ENCODE measurements around the gene HAPLN2.
"Not testable (repeated sequence)": the region's sequence is repeated elsewhere in the genome, so short reads cannot be mapped to it uniquely, and the experiment has no call there.

HAPLN2 gene

GRCh38 chr1:156592158-156592909, 26.9 kb upstream of the HAPLN2 start:
- DNase-seq: no peak

DNA sequence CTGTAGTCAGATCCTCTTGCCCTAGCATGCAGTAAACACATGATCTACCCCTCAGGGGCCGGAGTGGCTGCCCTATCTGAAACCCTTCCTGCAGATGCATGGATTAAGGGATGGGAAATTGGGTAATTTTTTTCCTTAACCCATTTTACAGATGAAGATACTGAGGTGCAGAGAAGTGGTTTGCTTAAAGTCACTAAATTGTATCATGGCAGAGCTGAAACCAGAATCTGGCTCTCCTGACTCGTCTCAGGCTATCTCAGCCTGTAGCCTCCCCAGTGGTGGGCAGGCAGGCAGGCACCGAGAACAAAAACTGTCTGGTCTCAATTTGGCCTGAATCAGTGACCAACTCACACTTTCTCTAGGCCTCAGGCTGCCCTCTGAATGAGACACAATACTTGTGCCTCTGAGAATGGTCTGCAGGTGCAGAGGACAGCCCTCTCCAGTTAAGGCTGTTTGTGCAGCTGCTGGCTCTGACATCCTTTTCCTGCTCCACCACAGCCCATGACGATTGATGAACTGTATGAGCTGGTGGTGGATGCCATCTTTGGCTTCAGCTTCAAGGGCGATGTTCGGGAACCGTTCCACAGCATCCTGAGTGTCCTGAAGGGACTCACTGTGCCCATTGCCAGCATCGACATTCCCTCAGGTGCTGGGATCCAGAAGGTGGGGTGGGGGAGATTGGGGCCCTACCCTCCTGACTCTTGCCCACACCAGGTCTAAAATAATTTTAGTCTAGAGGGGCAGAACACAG, 26.1 kb upstream of the HAPLN2 start:
- DNase-seq: peak; percentile 61

DNA sequence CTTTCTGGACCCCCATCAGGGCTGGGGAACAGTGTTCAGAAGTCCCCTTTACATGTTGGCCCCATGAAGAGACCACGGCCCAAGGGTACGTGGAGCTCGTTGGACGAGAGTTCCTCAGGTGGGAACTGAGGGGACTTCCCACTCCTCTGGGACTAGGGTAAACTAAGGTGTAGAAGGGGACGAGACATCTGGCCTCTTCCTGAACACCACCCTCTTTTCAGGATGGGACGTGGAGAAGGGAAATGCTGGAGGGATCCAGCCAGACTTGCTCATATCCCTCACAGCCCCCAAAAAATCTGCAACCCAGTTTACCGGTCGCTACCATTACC, 25.6 kb upstream of the HAPLN2 start:
- DNase-seq: no peak

DNA sequence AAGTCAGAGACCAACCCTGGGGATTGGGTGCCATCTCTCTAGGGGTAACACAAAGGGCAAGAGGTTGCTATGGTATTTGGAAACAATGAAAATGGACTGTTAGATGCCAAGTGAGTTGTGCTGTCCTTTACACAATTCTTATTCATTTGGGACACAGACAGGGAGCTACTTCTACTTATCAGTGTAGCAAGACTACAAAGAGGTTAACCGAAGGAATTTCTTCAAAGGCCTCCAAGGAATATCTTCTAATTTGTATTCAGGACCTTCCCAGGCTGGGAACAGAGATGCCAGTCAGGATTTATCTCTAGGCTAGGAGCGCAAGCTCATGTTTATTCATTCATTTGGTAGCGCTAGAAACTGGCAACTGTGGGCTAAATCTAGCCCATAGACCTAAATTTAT, 25.0 kb upstream of the HAPLN2 start:
- no peak for DNase-seq

- no peak for DNase-seq
Observed at GRCh38 chr1:156595016-156595415, 24.2 kb upstream of the HAPLN2 start.

- no peak for DNase-seq
Observed at GRCh38 chr1:156596426-156596825, 22.8 kb upstream of the HAPLN2 start.

DNA sequence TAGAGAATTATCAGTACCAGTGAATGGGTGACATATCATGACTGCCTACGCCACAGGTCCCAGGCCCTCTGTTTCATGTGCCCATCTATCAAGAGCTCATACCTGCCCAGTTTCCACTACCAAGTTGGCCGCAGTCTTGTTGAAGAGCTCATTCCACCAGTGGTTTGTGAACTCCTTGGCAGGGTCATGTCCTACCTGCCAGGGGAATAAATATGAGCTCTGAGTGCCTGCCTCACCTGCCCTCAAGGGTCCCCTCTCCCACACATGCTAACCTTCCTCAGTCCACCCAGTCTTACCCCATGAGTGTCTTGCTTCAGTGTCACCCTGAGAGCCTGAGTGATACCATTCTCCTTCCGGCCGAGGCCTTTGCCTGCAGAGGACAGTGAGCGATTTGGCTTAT, 21.1 kb upstream of the HAPLN2 start:
- DNase-seq: no peak

DNA sequence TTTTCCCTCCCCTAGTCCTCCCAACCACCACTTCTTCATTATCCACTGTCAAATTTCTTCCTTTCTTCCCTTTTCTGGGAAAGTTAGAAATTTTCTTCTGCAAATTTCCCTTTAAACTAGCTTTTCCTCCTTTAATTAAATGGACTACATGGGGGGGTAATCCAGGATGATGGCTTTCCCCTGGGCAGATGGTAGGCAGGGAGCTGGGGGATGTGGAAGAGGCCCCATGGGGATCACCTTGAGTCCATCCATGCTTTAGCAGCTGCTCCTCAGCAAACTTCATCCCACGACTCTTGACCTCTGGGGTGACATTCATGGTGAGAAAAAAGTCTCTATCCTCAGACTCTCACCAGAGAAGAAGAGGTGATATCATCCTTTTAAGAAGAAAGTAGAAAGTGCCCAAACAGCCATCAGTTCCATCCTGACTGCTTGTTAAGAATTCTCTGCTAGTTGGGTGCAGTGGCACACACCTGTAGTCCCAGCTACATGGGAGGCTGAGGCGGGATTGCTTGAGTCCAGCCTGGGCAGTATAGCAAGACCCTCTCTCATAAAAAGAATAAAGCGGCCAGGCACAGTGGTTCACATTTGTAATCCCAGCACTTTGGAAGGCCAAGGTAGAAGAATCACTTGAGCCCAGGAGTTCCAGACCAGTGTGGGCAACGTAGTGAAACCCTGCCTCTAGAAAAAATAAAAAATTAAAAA, 20.3 kb upstream of the HAPLN2 start:
- no peak for DNase-seq

- DNase-seq: no peak
Observed at GRCh38 chr1:156599811-156600210, 19.4 kb upstream of the HAPLN2 start.

DNA sequence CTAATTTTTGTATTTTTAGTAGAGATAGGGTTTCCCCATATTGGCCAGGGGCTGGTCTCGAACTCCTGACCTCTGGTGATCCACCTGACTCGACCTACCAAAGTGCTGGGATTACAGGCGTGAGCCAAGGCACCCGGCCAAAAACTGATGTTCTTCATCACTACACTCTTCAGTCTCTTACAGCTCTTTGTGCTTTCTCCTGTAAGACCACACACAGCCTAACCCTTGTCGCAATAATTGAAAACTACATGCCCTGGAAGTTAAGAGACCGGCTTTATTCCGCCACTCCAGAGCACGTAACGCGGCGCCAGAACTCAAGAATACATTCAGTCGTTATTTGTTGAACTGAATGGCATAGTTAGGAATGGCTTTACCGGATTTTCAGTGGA, 18.5 kb upstream of the HAPLN2 start:
- no peak for DNase-seq

DNA sequence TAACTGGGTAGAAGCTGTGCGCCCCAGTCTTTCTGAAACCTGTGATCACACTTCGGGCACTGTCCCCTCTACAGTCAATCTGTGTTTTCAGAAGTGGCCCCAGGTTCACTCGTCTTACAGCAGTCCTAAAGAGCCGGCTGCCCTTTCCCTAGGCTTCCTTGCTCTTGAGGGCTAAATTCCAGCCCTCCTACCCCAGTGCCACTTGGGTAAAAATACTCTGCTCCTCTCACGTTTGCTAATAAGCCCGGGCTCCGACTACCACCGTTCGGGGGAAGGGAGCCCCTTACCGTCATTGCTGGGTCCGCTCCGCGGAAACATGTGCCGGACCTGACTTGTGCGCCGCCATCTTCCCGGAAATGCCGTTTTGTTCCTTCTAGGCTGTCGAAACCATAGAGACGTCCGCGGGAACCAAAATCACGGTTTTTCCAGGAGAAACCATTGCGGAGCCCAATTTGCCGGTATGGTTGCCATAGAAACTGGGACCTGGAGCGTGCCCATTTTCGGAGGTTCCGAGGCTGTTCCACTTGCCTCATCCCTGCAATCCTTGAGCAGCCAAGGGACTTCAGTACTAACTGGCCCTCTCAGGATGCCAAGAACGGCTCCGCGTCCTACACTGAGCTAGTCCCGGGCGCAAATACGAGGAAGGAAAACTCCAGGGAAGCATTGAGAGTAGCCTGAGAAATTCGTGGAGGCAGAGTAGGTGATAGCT, 17.9 kb upstream of the HAPLN2 start, which contains the start of gene GPATCH4:
TSS of gene GPATCH4 (minus strand) at position 358 of the 709 bp plus-strand sequence.
- peak; percentile 50 for DNase-seq

DNA sequence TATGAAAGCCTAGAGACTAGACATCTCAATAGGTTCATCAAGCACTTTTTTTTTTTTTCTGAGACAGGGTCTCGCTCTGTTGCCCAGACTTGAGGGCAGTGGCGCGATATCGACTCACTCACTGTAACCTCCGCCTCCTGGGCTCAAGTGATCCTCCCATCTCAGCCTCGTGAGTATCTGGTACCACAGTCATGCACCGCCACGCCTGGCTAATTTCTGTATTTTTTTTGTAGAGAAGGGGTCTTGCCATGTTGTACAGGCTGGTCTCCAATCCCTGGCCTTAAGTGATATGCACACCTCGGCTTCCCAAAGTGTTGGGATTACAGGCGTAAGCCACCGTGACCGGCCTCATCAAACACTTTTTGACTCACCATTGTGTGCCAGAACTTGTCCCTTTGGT, 17.3 kb upstream of the HAPLN2 start:
- DNase-seq: no peak

DNA sequence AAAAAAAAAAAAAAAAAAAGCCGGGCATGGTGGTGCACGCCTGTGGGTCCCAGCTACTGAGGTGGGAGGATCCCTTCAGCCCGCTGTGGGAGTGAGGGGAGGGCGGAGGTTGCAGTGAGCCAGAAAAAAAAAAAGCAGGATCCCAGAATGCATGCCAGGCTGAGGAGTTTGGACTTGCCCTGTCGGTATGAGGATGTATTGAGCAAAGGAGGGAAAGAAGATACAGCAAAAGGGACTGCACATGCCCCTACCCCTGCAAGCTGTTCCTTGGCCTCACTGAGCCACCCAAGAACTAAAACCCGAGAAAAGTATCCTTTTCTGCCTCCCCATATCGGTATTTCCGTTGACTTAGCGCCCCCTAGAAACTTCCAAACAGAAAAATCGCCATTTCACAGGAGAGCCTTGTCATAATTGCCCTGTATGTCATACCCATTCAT, 16.6 kb upstream of the HAPLN2 start:
- no peak for DNase-seq

GRCh38 chr1:156607344-156607743, 11.9 kb upstream of the HAPLN2 start:
- DNase-seq: not testable (repeated sequence)

- DNase-seq: peak; percentile 75
Observed at GRCh38 chr1:156608036-156608674, 11.1 kb upstream of the HAPLN2 start.

- DNase-seq: no peak
Observed at GRCh38 chr1:156608981-156609380, 10.2 kb upstream of the HAPLN2 start.

- DNase-seq: not testable (repeated sequence)
Observed at GRCh38 chr1:156610072-156610471, 9.1 kb upstream of the HAPLN2 start.

- no peak for DNase-seq
Observed at GRCh38 chr1:156612666-156613065, 6.5 kb upstream of the HAPLN2 start.

DNA sequence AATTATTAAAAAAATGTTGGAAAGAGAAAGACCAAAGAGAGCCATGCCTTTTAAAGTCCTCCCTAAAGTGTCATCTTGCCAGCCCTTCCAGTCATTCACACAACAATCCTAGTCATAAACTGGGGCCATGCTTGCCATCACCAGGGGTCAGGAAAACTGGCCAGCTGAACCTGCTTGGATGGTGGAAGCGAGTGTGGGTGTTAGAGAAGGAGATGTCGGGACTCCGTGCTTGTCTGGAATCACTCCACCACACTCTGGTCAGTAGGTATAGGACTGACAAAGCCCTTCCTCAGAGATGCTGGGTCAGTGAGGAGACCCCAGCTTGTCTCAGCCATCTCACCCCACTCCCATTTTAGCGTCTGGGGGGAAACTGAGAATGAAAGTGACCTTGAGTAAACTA, 3.3 kb upstream of the HAPLN2 start:
- no peak for DNase-seq

GRCh38 chr1:156616463-156616862, 2.8 kb upstream of the HAPLN2 start:
- DNase-seq: peak; percentile 51

- no peak for DNase-seq
Observed at GRCh38 chr1:156619582-156619955, 354 bp downstream of the HAPLN2 start.

DNA sequence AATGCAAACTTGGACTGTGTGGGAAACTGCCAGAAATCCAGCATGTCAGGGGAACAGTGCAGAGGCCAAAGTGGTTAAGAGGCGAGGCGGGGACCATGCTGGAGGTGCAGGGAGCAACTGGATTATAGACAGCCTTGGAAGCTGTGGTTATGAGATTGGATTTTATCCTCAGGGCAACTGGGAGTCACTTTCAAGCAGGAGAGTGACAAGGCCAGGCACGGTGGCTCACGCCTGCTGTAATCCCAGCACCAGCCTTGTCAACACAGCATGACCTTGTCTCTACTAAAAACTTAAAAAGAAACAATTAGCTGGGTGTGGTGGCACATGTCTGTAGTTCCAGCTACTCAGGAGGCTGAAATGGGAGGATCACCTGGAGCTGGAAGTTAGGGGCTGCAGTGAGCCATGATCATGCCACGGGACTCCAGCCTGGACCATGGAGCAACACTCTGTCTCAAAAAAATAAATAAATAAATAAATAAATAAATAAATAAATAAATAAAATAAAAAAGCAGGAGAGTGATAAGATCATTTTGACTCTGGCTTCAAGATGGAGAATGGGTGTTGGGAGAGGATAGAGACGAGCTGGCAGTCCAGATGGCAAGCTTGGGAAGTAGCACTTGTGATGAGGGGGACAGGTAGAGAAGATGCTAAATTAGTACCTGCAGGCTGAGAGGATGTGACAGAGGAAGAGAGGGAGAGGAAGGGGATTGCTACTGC, 3.5 kb downstream of the HAPLN2 start:
- no peak for DNase-seq
